Skin of body (tissue), 2 donors: ENCODE measurements around the gene PTPN23. TPM values are rescaled to one million over a fixed set of nuclear protein-coding genes. Genes with fewer than 3 reads are reported as not detected.

Experiments used
- DNase-seq: peaks from one replicate; lab custom pipeline; 2025; lab: John Stamatoyannopoulos, UW
- total RNA-seq: library from RNA; depleted of rRNA; stranded (reverse); fragments of >200 nt; gene quantifications from one replicate; pipeline ENCODE4 v1.2.3, GENCODE V29; 2014

PTPN23 gene
- total RNA-seq, 1 donor from 2014 or later, result 17.4 TPM

DNA sequence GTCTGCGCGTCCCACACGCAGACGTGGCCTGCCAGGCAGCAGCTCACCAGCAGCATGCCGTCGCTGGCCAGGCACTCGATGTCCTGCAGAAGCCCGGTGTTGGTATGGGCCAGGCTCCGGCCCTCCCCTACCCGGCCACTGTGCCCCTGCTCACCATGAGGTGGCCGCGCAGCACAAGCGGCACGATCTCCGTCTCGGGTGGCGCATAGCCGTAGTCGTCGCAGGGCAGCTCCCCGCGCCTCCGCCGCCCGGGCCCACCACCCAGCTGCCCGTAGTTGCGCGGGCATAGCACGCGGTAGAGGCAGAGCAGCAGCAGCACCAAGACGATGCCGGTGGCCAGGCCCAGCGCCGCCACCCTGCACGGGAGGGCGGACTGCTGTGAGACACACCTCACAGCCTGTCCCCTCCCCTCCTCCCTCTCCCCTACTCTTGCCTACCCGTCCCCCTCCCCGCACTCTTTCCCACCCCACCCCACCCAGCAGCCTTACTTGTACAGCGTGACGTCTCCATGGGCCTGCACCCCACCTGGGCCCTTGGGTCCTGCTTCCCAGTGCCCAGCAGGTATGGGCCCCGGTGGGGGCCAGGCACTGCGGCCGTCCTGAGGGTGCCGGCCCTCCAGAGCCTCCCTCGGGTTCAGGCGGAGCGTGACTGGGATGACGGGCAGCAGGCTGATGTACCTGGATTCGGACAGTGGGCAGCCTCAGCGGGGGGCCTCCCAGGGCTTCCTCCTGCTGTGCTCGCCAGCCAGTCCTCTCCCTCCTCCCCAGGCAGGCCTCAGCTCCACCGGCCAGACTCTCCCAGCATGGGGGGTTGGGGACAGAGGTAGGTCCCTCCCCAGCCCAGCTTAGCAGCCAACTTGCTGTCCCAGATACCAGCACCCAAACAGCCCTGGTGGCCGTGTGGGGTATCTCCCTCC lies 37.6 kb downstream of the PTPN23 start:
- DNase-seq, result no peak

DNA sequence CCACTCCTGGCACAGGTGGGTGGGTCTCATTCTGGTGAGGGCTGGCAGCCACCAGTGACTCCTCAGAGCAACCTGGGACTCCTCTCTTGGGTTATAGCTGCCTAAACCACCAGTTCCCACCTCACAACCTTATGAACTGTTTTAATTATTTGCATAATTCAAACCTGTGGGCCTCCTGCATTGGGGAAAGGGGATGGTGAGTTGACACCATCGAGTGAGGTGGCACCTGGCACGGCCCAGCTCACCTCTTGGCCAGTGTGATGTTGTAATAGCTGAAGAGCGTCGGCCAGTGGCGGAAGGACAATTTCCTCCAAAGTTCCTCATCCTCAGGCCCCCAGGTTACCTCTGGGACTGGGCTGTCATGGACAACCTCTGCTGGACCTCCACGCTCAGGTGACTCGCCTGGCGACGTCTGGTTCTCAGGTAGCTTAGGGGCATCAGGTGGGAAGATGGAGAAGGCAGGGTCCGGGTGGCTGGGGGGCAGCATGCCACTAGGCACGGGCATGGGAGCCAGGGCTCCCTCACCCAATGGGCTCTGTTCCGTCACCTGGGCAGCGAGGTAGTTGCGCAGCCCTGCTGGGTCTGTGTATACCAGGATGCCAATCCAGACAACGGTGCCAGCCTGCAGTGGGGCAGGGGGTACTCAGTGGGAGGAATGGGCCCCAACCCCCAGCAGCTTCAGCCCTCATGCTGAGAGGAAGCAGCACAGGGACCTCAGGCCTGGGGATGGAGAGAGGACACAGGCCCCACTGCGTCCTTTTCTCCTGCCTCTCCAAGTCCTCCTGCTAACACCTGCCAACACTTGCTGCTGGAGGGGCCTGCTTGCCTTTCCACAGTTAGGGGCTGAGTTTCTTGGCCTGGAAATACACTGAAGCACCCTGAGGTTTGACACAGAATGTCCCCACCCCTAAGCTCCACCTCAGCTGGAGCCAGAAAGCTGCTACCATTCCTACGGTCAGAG lies 38.5 kb downstream of the PTPN23 start:
- no peak for DNase-seq

DNA sequence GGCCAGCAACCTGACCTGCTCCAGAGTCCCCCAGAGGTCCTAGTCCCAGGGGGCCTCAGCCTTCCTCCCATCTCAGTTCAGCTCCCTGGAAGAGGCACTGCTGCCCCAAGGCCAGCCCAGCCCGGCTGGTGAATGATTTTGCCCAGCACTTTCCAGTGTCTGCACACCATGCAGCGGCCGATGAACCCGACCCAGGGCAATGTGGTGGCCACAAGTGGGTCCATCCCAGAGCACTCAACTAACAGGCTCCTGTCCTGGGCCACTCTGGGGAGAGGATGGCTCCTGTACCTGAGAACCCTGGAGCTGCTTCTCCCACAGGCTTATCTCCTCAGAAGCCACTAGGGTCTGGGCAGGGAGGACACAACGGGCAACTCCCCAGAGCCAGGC lies 39.2 kb downstream of the PTPN23 start:
- no peak for DNase-seq

DNA sequence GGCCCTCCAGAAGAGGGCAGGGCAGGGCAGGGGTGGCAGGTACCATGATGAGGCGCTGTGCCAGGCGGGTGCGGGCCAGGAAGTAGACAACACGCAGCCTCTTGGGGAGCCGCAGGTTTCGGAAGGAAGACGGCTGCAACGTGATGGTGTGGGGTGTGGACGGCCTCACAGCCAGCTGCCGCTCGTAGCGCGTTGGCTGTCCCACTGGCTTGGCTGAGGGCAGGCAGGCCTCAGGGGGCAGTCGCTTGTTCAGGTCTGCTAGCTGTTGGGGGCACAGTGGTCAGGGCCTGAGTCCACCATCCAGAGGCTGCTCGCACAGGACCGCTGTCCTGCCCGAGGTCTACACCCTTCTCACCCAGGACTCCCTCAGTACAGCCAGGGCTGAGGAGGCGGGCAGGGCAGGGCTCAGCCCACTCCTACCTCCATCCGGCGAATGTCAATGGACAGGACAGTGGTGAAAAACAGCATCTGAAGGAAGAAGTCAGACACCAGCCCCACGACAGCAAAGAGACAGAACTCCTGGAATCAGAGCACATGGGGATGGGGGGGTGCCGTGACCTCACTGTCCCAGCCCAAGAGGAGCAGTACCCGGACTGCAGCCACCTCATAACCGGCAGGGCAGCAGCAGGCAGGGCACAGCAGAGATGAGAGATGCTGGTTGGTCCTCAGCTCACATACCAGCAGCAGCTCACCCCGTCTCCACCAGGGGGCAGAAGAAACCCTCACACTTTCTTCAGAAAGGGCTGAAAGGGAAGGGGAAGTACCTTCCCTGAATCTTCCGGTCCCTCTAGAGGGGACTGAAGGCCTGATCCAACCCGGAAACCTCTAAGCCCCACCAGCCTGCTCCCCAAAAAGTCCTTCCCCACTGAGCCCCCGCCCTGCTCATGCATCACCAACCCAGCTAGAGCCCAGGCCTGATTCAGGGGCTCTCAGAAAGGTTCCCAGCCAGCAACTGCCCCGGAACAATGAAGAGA lies 40.0 kb downstream of the PTPN23 start:
- peak; percentile 63 for DNase-seq

DNA sequence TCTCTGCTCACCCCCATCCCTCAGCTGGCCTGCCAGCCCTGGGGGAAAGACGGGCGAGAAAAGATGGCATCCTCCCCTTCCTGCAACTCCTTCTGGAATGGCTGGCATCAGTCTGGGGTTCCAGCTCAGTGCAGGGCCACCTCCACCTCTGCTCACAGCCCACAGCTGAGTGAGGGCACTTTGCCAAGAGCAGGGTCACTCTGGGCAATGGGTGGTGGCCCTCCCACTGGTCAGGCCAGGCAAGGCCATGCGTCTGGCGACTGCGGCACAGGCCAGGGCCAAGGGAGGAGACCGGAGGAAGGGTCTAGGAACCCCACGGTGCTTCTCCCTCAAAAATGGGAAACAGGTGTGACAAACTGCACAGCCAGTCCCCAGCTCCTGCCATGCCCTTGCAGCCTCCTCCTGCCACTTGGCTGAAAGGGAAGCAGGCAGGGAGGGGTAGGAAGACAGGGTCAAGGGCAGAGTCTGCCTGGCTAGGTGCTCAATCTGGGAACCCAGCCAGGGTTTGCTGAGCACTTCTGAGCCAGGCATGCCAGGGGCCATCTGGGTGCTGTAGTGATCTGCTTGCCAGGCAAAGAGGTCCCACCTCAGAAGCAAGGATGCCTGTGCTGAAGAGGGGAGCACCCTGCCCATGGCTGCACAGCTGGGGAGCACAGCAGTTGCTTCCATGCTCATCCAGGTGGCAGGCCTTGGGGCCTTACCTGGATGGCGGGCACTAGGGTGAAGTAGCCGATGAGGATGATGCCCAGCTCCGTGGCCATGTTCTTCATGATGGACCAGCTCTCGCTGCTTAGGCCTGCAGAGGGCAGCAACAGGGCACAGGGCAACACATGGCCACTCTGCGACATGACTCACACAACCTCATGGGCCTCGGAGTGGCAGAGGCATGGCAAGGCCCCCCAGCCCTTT lies 41.2 kb downstream of the PTPN23 start:
- DNase-seq, result no peak

DNA sequence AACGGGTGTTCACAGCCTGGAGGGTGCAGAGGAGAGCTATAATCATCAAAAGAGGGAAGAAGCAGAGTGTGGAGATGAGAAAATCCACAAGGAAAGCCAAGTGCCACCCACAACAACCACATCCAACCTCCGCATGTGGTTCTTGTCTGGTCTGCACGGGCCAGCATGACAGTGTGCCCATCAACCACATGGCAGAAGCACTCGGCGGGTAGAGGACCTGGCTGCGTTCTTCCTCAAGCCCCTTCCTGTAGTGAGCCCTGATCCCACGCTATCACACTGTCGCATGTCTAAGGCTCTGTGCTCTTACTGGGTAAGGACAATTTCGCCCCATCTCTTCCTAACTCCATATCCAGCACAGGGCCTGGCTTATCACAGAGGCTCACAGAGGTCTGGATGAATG lies 41.9 kb downstream of the PTPN23 start:
- DNase-seq, result no peak

DNA sequence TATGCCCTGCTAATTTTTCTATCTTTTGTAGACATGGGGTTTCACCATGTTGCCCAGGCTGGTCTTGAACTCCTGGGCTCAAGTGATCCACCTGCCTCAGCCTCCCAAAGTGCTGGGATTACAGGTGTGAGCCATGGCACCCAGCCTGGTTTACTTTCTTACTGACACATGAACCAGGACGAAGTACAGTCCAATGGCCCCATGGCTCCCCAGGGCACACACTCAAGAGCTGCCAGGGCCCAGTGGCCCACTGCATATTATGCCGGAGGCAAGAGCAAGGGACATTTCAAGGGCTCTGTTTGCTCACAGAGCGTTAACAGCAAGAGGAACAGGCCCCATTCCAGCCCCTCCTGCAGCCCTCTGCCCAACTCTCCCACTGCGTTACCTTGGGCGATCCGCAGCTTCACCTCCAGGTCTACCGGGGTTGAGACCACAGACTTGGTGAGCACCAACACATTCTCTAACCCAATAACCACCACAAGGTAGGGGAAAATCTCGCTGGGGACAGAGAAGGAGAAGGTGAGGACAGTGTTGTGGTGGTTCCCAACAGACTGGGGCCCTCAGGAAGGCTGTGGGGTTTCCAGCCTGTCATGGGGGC lies 42.8 kb downstream of the PTPN23 start:
- DNase-seq, result no peak

DNA sequence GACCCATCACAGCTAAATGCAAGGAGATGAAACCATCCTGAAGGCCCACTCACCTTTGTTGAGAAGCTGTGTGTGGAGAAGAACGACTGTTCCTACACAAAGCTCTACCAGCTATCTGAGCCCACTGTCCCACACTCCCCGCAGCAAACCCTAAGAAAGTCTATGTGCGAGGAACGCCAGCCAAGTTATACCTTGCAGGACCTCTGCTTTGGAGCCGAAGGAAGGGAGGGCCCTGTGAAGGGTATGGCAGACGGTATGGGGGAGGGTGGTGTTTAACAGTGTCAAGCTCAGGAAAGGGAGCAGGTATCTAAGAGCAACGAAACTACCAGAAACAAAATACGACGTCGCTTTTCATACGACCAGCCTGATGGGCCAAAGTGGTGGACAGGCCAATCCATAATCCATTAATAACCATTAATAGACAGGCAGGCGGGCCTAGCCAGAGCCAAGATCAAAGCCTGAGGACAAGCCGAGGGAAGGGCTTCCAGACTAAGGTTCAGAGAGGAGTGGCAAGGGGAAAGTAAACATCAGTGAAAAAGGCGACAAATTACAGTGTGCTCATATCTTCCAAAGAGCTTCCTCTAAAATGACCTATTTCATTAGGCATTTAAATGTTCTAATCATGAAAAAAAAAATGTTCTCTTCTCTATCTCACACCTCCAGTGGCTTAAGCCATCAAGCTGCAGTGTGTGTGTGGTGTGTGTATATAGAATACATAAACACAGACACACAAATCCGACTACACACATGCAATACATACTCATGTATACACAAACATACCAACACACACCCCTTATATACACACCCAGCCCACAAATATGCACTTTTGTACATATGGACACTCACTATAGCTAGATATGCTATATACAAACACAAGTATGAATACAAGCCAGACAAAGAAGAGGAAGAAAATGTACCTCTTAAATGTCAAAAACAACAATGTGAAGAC lies 43.9 kb downstream of the PTPN23 start:
- no peak for DNase-seq

DNA sequence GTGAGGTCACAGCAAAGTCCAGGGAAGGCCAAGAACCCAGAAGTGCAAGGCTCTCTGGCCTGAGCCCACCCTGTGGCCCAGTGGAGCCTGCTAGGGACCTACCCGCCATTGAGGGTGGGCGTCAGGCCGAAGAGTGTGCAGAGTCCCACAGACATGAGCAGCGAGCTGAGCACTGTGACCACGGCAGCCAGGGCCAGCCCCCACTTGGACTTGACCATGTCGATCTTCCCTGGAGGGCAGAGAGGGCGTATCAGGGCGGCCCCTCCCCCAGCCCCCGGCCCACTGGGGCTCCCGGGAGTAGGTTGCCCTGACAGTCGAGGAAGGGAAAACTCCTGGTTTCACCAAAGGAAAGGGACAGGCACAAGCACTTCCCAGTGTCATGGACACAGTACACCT lies 44.6 kb downstream of the PTPN23 start:
- no peak for DNase-seq

DNA sequence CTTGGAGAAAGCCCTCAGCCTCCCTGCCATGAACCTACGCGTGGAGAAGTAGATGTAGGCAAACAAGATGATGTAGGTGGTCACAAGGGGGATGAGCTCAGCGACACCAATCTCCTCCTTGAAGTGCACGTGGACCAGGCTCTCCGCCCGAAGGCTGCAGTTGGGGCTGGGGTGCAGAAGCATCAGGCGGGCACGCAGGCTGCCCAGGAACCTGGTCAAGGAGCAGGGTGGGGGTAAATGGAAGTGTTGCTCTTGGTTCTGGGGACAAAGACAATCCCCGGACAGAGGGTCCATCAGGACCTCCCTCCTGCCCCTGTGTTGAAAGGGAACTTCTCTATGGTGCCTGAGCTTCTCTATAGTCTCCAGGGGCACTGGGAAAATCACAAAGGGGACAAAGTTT lies 45.1 kb downstream of the PTPN23 start:
- no peak for DNase-seq

DNA sequence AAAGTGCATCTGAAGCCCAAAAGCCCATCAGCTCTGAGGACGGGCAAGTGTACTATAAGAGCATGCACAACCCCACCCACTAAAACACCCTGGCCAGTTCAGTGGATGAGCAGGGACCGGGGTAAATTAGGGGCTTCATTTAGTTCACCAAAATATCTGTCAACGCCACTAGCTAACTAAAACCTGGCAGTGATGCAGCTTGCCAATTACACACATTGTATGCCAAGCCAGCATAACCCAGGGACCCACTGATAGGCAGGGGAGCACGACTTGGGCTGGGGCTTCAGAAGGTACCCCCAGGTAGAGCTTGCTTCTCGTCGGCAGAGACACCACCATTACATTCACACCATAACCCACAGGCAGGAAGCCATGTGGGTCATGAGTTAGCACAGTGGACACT lies 47.0 kb downstream of the PTPN23 start:
- no peak for DNase-seq

DNA sequence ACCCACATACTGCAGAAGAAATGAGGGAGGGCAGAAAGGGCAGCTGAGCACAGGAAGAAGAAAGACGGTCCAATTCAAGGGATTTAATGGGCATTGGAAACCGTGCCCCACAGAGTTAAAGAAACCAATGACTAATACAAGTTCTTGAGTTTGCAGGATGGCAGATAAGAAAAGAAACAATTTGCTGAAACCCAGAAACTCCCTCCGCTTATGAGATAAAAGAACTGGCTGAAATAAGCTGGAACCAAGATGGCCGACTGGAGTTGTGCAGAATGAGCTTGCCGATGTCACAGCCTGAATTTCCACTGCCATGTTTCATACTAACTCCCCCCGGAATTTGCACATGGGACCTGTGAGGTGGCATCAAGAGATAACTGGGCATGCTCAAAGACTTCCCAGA lies 47.8 kb downstream of the PTPN23 start:
- no peak for DNase-seq

DNA sequence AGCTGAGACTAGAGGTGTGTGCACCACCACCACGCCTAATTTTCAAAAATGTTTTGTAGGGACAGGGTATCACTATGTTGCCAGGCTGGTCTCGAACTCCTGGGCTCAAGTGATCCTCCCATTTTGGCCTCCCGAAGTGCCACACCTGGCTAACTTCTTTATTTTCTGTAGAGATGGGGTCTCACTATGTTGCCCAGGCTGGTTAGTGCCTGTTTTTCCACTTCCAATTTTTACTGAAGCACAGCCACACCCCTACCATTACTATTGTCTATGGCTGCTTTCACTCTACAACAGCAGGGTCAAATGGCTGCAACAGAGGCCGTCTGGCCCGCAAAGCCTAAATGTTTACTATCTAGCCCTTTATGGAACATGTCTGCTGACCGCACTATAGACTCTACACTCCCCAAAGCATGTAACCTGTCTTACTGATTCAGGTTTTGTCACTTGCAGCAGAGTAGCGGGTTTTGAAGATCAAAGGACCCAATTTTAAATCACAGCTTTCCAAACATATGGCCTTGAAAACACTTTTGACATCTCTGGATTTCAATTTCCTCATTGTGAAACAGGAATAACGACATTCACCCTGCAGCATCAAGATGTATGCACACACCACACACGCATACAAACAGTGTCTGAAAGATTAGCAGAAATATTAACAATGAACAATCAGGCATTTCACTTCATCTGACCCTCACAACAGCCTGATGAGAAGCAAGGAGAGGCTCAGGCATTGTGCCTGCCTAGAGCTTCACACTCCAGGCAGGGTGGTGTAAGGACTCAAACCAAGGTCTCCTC lies 48.9 kb downstream of the PTPN23 start:
- no peak for DNase-seq

DNA sequence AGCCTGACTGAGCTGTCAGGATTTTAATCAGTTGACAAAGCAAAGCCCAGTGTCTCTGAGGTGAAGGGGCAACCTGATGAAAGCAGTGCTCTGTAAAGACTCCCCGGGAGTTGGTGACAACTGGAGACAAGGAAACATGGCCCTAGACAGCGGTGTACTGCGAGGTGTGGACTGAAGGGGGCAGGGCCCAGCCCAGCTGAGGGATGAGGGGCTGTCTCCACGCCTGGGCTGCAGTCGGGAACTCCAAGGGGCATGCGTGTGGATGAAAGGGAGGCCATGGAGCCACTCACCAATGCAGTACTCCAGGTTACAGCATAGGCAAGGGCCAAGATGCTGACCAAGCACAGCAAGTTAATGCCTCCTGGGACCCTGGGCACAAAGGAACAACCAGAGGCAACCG lies 49.8 kb downstream of the PTPN23 start:
- DNase-seq, result no peak

DNA sequence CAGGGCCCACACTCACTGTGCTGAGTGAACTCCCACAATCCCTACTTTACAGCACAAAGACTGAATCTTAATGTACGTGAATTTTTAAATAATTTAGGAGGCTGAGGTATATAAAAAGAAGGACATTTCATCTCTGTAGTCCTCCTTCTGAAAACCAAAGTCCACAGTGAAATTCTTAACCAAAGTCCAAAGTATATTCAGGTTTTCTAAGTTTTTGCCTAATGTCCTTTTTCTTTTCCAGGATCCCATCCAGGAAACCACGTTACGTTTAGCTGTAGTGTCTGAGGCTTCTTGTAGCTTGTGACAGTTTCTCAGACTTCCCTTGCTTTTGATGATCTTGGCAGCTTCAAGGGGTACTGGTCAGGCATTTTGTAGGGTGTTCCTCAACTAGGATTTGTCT lies 50.4 kb downstream of the PTPN23 start:
- DNase-seq, result no peak

DNA sequence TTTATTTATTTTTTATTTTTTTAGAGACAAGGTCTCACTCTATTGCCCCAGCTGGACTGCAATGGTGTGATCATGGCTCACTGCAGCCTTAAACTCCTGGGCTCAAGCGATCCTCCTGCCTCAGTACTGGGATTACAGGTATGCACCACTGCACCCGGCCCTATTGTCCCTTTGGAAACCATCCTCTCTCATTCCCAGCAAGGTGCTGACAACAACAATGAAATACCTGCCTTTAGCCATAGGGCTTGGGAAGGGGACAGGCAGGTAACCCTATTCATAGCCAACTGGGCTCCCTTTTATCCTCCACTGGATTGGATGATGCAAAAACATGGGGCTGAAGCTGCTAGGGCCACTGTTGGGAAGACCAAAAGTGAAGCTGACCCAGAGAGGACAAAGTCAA lies 51.9 kb downstream of the PTPN23 start:
- no peak for DNase-seq

DNA sequence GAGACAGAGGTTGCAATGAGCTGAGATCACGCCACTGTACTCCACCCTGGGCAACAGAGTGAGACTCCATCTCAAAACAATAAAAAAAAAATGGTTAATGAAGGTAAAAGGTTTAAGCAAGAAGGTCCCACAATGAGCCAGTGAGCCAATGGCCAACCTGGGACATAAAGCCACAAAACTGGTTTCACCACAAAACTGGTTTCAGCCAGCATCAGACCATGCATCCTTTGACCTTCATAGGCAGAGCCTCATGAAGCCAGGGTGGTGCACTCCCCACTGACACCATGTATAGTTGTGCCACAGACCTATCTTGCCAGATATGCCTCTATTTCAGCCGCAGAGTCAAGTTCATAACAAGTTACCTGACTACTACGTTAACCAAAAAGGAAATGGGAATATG lies 53.0 kb downstream of the PTPN23 start:
- DNase-seq, result no peak

DNA sequence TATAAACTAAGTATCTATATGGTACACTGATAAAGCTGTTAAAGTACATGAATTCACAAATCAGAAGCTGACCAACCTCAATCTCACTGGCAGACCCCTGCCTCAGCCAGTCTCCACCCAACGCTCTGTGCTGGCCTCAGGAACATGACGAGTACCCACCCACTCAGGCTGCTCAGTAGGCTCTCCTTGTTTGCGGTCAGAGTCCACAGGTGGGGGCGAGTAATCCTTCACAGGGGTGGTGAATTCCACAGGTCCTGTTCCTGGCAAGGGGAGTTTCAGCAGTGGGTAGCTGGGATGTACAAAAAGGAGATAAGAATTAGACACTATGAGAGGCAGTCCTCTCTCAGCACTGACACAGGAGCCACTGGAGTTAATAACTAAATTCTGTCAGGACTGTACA lies 54.0 kb downstream of the PTPN23 start:
- DNase-seq, result no peak
